GM18520 (cell line): ENCODE data around the gene AADACL4.
"Not testable (repeated sequence)": the region's sequence is repeated elsewhere in the genome, so short reads cannot be mapped to it uniquely, and the experiment has no call there.

Experiments used
- ATAC-seq: cut with Tn5 transposase; IDR thresholded peaks from one replicate; pipeline ENCODE4 v1.9.1; 2021; ENCODE audit not compliant: unreplicated experiment

The AADACL4 gene

DNA sequence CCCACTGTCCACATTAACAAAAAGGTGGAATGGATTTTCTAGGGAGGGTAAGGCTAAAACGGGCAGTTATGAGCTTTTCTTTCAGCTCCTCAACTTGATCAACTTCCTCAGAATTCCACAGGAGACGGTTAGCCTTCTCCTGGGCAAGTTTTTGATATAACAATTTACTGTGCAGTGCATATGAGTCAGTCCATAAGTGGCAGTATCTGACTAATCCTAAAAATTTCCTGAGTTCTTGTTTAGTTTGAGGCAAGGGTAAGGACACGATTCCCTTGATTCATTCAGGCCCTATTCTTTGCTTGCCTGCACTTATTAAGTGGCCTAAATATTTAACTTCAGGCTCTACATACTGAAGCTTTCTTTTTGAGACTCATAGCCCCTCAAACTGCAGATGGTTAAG is 65.8 kb downstream of the AADACL4 start:
- ATAC-seq = no peak

DNA sequence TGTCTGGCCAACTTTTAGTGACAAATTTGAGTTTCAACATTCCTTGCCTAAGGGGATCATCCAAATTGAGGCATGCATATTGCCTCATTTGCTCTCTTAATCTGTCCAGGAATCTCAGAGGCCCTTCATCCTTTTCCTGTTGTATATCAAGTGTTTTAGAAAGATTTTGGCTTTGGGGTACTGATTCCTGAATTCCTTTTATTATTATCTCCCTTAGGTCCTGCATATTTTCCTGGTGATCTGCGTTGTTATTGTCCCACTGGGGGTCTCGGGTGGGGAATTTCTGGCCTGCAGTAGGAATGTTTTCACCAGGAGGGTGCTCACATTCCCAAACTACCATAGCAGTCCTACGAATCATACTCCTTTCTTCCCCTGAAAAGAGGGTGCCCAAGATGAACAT is 67.7 kb downstream of the AADACL4 start:
- ATAC-seq = no peak

GRCh38 chr1:12712076-12712475 is 68.2 kb downstream of the AADACL4 start:
- no peak for ATAC-seq

DNA sequence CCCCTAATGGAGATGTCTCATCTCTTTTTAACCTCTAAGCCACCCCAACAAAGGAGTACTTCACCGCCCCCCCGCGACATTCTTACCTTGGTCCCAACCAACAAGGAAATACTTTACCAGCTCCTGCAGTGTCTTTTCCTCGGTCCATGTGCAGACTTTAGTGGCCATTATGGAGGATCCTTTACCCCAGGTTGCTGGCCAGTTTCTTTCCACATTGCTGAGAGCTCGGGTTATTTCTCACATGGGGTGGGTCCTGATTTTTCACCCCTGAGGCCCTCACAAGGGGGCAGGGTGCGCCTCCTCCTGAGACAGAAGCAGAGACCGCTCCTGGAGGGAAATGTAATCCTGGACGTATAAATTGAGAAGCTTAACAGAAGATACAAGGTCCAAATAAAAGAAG is 69.0 kb downstream of the AADACL4 start:
- no peak for ATAC-seq

- not testable (repeated sequence) for ATAC-seq
Measured at GRCh38 chr1:12713651-12714050, 69.8 kb downstream of the AADACL4 start.

- ATAC-seq = no peak
Measured at GRCh38 chr1:12714710-12715475, 71.0 kb downstream of the AADACL4 start.

DNA sequence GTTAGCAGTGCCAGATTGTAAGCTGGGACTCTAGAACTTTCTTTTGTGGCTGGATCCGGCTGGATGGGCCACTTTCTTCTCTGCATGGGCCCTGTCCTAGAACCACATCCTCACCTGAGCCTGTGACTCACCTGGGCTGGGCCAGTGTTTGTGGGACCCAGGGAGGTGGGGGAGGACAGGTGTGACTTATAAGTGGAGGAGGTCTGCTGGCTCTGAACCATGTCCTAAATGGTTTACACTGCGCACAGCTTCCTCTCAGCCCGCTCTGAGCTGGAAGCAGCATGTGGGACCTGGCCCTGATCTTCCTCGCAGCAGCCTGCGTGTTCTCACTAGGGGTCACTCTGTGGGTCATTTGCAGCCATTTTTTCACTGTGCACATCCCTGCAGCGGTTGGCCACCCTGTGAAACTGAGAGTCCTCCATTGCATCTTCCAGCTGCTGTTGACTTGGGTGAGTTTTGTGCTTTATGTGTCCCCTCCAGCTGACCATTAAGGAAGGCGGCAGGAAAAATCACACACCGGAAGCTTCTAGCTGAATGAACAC is 72.1 kb downstream of the AADACL4 start, which contains the start of gene AADACL3:
TSS of gene AADACL3 (plus strand) at position 215 of the 542 bp plus-strand sequence. CDS start at position 282, 67 bp downstream.
- ATAC-seq = no peak
